ENCODE data around the gene DEDD2. TPM values are rescaled to one million over a fixed set of nuclear protein-coding genes. Genes with fewer than 3 reads are reported as not detected.

The DEDD2 gene
- total RNA-seq, 1 experiment from 2014 or later, result 34.4 TPM

DNA sequence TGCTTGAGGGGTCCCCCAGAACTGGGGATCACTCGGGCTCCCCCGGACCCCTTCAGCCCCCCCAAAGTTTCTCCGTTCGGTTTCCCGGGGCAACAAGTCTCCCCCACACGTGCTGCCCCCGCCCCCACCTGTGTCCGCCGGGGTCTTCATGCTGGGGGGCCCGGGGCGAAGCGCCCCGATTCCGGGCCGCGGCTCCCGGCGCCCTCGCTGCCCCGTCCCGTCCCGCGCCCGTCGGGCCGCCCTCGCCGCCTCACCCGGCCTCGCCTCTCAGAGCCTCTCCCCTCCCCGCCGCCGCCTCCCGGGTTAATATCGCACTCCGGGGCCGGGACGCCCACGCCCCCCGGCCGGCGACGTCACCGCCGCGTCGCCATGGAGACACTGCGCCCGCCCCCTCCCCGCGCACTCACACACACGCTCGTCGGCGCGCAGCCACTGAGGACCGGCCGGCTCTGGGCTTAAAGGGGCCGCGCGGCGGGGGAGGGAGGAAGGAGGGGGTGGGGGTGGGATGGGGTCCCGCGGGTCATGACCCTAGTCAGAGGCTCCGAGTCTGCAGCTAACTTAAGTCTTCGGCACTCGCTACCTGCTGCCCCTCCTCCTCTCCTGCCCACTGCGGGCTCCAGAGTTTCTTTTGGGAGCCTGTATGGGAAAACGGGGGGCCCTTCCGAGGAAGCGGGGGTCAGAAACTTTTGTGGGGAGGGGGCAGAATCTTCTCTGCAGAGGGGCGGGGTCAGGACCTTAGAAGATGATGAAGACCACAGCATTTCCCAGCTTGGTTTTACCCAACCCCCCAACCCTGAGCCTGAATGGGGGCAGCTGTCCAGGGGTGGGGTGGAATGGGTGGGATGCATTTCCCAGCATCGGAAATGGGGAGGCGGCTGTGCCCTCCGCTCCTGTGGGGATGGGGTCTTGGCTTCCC lies 37.6 kb upstream of the DEDD2 start, which contains the start of gene ERF:
ERF (minus strand) TSS at position 279 of the 916 bp plus-strand sequence; CDS start at position 150, 129 bp downstream.
- H3K27me3 ChIP-seq (ENCODE audit: low read length), result no peaks in the 10 kb centered on the region
- no peaks in the 10 kb centered on the region for H3F3A ChIP-seq (ENCODE audit: low read length, unreplicated experiment)
- ChIA-PET POLR2A (ENCODE audit: unreplicated experiment) (no interaction called here), CTCF (no interaction called here)
- peaks cover 38% of the 10 kb centered on the region for H3K79me2 ChIP-seq (ENCODE audit: low read length)
- H3K36me3 ChIP-seq (ENCODE audit: low read depth, low read length), result no peaks in the 10 kb centered on the region
- ATAC-seq (peak; percentile 75), DNase-seq (peak; percentile 81)
- intact Hi-C loops (cut with micrococcal nuclease), result no loop called here
- no peaks in the 10 kb centered on the region for H3K9me2 ChIP-seq (replicated peaks; ENCODE audit: low read length)
- no peaks in the 10 kb centered on the region for H3K9me3 ChIP-seq (ENCODE audit: low read length)
- peak within 1 kb of the TSS; percentile 41 for H3K27ac ChIP-seq (ENCODE audit: low read length)
- no TSS peak for BruUV-seq (replicated peaks)
- H4K20me1 ChIP-seq (ENCODE audit: low read length), result no peaks in the 10 kb centered on the region
- H2AFZ ChIP-seq (ENCODE audit: low read length), result peak within 1 kb of the TSS; percentile 81
- H3K4me1 ChIP-seq (ENCODE audit: insufficient read depth, low read length), result peaks cover 10% of the 10 kb centered on the region
- H3K4me2 ChIP-seq (ENCODE audit: low read length), result peak within 1 kb of the TSS; percentile 97
- peak within 1 kb of the TSS; percentile 90 for H3K4me3 ChIP-seq (ENCODE audit: low read length)
- TF ChIP-seq EZH2 (IDR thresholded peaks at IDR 0.05; ENCODE audit: low read length, unreplicated experiment) (no peak), EZH2phosphoT487 (IDR thresholded peaks at IDR 0.05; ENCODE audit: borderline replicate concordance, low read length) (no peak)
- TF ChIP-seq, protein P1, sequence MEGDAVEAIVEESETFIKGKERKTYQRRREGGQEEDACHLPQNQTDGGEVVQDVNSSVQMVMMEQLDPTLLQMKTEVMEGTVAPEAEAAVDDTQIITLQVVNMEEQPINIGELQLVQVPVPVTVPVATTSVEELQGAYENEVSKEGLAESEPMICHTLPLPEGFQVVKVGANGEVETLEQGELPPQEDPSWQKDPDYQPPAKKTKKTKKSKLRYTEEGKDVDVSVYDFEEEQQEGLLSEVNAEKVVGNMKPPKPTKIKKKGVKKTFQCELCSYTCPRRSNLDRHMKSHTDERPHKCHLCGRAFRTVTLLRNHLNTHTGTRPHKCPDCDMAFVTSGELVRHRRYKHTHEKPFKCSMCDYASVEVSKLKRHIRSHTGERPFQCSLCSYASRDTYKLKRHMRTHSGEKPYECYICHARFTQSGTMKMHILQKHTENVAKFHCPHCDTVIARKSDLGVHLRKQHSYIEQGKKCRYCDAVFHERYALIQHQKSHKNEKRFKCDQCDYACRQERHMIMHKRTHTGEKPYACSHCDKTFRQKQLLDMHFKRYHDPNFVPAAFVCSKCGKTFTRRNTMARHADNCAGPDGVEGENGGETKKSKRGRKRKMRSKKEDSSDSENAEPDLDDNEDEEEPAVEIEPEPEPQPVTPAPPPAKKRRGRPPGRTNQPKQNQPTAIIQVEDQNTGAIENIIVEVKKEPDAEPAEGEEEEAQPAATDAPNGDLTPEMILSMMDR (conservative IDR thresholded peaks at IDR 0.05; ENCODE audit: low read depth, low read length), result no peak
- H3K9ac ChIP-seq (ENCODE audit: low read length), result peak within 1 kb of the TSS; percentile 88

DNA sequence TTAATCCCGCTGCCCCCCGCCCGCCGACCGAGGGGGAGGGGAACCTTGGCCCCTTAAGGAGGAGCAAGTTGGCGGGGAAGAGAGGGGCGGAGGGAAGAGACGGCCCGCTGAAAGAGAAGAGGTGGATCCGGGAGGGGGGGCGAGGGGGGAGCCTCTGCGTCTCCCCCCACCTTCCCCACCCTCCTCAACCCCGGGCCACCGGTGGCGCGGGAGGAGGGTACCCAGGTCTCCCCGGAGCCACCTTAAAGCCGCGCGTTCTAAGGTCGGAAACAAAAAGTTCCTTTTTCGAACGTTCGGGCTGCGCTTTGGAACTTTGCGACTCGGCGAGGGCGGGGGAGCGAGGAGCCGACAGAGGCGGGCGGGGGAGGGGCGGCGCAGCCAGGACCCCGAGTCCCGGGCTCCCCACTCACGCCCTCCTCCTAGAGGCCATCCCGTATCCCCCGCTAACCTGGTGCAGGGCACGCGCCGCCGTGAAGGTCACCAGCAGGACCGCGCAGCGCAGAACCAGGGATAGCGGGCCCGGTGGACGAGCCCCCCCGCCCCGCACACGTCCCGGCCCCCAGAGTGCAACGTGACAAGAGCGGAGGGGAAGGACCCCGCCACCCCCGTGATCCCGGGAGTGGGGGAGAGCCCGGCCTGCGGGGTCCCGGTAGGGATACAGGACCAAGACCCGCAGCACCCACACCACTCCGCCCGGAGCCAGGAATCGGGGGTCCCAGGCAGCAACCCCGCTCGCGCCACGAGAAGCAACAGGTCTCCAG lies 36.8 kb upstream of the DEDD2 start:
- POLR2A ChIA-PET (ENCODE audit: unreplicated experiment), result no interaction called here
- Histone ChIP-seq H3K9me3 (ENCODE audit: low read length) (no peaks in the 10 kb centered on the region), H4K20me1 (ENCODE audit: low read length) (no peaks in the 10 kb centered on the region), H3K36me3 (ENCODE audit: low read depth, low read length) (no peaks in the 10 kb centered on the region), H3K27ac (ENCODE audit: low read length) (peak overlapping the region; percentile 41), H3F3A (ENCODE audit: low read length, unreplicated experiment) (no peaks in the 10 kb centered on the region), H2AFZ (ENCODE audit: low read length) (peak overlapping the region; percentile 57), H3K4me3 (ENCODE audit: low read length) (peak overlapping the region; percentile 90), H3K27me3 (ENCODE audit: low read length) (no peaks in the 10 kb centered on the region), H3K9me2 (replicated peaks; ENCODE audit: low read length) (no peaks in the 10 kb centered on the region), H3K4me2 (ENCODE audit: low read length) (peak overlapping the region; percentile 86), H3K9ac (ENCODE audit: low read length) (peak overlapping the region; percentile 88), H3K4me1 (ENCODE audit: insufficient read depth, low read length) (peaks cover 10% of the 10 kb centered on the region), H3K79me2 (ENCODE audit: low read length) (peaks cover 38% of the 10 kb centered on the region)
- TF ChIP-seq EZH2 (IDR thresholded peaks at IDR 0.05; ENCODE audit: low read length, unreplicated experiment), result no peak
- TF ChIP-seq, protein P1 (conservative IDR thresholded peaks at IDR 0.05; ENCODE audit: low read depth, low read length), result no peak
- no peak for TF ChIP-seq EZH2phosphoT487 (IDR thresholded peaks at IDR 0.05; ENCODE audit: borderline replicate concordance, low read length)
- intact Hi-C loops (cut with micrococcal nuclease), result no loop called here
- peak; percentile 48 for DNase-seq
- BruUV-seq (replicated peaks), result TSS peak; percentile 49
- CTCF ChIA-PET, result no interaction called here
- ATAC-seq, result peak; percentile 21
